Natural killer cell treated with Interleukin-12 subunit alpha and Interleukin-12 subunit beta and Interleukin-15 and Interleukin-18, amount 100 ng/mL, for 72 hours (primary cell): Measurements from ENCODE around the gene SEPTIN7. TPM values are rescaled to one million over a fixed set of nuclear protein-coding genes. Genes with fewer than 3 reads are reported as not detected.
"Not testable (repeated sequence)": the region's sequence is repeated elsewhere in the genome, so short reads cannot be mapped to it uniquely, and the experiment has no call there.

Experiments
- ATAC-seq, 2 donors: fragments of 150-1000 bp; cut with Tn5 transposase in 1 of 2; sonication (Bioruptor Pico), chemical (Tn5 transposase) in 1 of 2; 2 replicates each; pipeline ENCODE4 v1.10.0; 2021
- DNase-seq: peaks from one replicate; pipeline ENCODE4 v3.0.0; 2022; ENCODE audit warnings: low spot score
- H3K27ac Mint-ChIP-seq, 2 donors: 1 replicate in 1 of 2; 2 replicates in 1 of 2; pipeline ENCODE4 v1.8.0; 2022; ENCODE audit warnings: mixed read lengths in 2 of 2, mild to moderate bottlenecking in 1 of 2, moderate library complexity in 1 of 2
- H3K27me3 Mint-ChIP-seq, 2 donors: 1 replicate in 1 of 2; 2 replicates in 1 of 2; pipeline ENCODE4 v1.8.0; 2022; ENCODE audit warnings: mixed read lengths in 2 of 2
- H3K36me3 Mint-ChIP-seq: one replicate; pipeline ENCODE4 v1.8.0; 2022; ENCODE audit warnings: mixed read lengths
- H3K4me1 Mint-ChIP-seq, 2 donors: 1 replicate in 1 of 2; 2 replicates in 1 of 2; pipeline ENCODE4 v1.8.0; 2022; ENCODE audit warnings: low read depth in 2 of 2, mixed read lengths in 2 of 2, mild to moderate bottlenecking in 1 of 2
- H3K4me3 Mint-ChIP-seq: one replicate; pipeline ENCODE4 v1.8.0; 2022; ENCODE audit warnings: mixed read lengths
- H3K9me3 Mint-ChIP-seq: 2 replicates; pipeline ENCODE4 v1.8.0; 2022; ENCODE audit warnings: mixed read lengths
- total RNA-seq, 2 donors: library from RNA; stranded (reverse); gene quantifications; one replicate each; pipeline ENCODE4 v1.2.3, GENCODE V29; 2022

Gene SEPTIN7
- total RNA-seq: 100 to 1,000 TPM; 151 to 255 TPM

DNA sequence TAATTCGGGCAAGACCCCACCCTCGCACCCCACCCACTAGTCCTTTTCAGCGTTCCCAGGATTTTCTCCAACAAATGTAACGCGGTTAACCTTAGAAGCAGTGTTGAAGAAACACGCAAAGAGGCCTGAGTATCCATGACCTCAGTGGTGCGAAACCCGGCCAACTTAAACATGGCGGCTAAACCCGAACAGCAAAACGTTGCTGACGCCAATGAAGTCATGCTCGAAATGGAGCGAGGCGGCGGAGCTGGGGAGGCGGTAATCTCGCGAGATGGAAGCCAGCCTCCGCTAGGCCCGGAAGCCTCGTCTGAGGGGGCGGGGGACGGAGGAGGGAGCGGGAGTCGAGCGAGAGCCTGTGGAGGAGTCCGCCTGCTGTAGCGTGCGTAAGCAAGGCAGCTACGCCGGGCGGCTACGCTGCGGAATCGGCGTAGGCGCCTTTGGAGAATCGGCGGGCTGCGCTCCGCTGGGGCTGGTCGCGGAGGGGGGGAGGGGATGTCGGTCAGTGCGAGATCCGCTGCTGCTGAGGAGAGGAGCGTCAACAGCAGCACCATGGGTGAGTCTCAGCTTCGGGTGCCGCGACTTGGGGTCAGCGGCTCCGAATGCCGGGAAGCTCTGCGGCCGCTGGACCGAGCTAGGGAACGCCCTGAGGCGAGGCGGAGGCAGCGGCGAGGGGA lies at the start of gene SEPTIN7:
SEPTIN7 (plus strand) TSS at position 340 of the 674 bp plus-strand sequence; CDS start at position 493, 153 bp downstream.
- peak; percentile 95 to 96 for ATAC-seq
- H3K4me1 Mint-ChIP-seq: peaks cover 42 to 47% of the 10 kb centered on the region in 2 donors
- peak; percentile 100 for DNase-seq
- H3K36me3 Mint-ChIP-seq: peaks cover 7% of the 10 kb centered on the region
- peak within 1 kb of the TSS; percentile 98 to 99 for H3K27ac Mint-ChIP-seq
- peaks cover 3 to 7% of the 10 kb centered on the region in 2 donors for H3K27me3 Mint-ChIP-seq
- H3K4me3 Mint-ChIP-seq: peak within 1 kb of the TSS; percentile 98
- no peaks in the 10 kb centered on the region for H3K9me3 Mint-ChIP-seq

DNA sequence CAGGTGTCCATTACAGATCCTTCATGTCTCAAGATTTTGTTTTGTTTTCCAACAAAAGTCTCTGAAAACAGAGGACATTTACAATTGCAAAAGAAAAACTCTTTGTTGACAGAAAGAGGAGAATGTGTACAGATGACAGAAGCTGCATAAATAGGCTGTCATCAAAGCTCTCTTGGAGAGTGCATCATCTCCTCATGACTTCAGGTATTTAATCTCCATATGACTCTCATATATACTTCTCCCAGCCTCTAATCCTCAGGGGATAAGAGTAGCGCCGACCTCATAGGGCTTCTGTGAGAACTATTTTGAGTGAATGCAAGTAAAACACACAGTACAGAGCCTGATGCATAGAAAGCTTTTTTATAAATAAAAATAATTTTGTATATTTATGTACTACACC lies 48.1 kb upstream of the SEPTIN7 start:
- no peaks in the 10 kb centered on the region for H3K4me1 Mint-ChIP-seq
- H3K9me3 Mint-ChIP-seq: no peaks in the 10 kb centered on the region
- ATAC-seq (no peak), DNase-seq (no peak)
- H3K27me3 Mint-ChIP-seq: peaks cover 0 to 2% of the 10 kb centered on the region in 2 donors
- no peak overlapping the region for H3K27ac Mint-ChIP-seq
- H3K4me3 Mint-ChIP-seq: no peak overlapping the region
- no peaks in the 10 kb centered on the region for H3K36me3 Mint-ChIP-seq

GRCh38 chr7:35753761-35754603 lies 46.9 kb upstream of the SEPTIN7 start:
- Mint-ChIP-seq H3K27ac (no peak overlapping the region), H3K36me3 (no peaks in the 10 kb centered on the region), H3K27me3 (peaks cover 0 to 2% of the 10 kb centered on the region in 2 donors), H3K9me3 (no peaks in the 10 kb centered on the region), H3K4me1 (peaks cover 0 to 3% of the 10 kb centered on the region in 2 donors), H3K4me3 (no peak overlapping the region)
- ATAC-seq (no peak), DNase-seq (no peak)

DNA sequence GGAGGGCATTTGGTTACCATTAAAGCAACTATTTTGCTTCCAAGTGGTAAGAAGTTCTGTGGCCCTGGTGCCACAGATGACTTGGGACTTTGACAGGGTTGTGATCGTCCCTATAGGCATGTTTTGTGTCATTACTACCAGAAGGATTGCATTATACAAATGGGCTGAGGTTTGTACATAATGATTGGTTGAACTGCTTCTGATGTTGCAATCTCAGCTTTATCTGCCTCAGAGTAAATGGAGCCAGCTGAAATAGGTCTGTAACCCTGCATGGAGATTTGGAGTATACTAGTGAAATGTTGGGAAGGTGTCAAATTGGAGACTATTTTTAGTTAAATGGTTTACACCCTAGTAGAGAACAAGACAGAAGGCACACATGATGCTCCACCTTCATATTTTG lies 46.1 kb upstream of the SEPTIN7 start:
- no peak for ATAC-seq
- Mint-ChIP-seq H3K4me3 (no peak overlapping the region), H3K4me1 (peaks cover 0 to 3% of the 10 kb centered on the region in 2 donors), H3K36me3 (no peaks in the 10 kb centered on the region), H3K9me3 (no peaks in the 10 kb centered on the region), H3K27me3 (peaks cover 0 to 2% of the 10 kb centered on the region in 2 donors), H3K27ac (no peak overlapping the region)
- DNase-seq: no peak

DNA sequence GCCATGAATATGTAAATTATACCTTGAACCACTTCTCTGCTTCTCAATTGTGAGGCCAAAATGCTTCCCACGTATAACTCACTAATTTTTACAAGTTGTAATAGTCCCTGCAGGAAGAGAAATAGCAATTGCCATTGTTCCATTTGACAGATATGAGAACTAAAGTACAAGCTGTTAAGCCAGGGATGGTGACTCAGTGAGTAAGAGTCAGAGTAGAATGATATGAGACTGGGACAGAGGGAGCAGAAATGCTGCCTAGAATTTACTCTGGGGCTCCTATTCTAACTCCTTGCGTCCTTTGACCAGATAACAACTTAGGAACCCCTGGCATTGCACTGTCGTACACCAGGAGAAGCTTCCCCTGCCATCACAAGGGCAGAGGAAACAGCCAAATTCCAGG lies 45.1 kb upstream of the SEPTIN7 start:
- Mint-ChIP-seq H3K4me3 (no peak overlapping the region), H3K36me3 (no peaks in the 10 kb centered on the region)

GRCh38 chr7:35756453-35756852 lies 44.4 kb upstream of the SEPTIN7 start:
- H3K36me3 Mint-ChIP-seq, H3K4me1 Mint-ChIP-seq, H3K9me3 Mint-ChIP-seq, H3K27ac Mint-ChIP-seq, H3K27me3 Mint-ChIP-seq, H3K4me3 Mint-ChIP-seq, ATAC-seq, DNase-seq: not testable (repeated sequence)

More for the DNA sequence above, 45.1 kb upstream of the SEPTIN7 start:
- no peaks in the 10 kb centered on the region for H3K9me3 Mint-ChIP-seq
- H3K27me3 Mint-ChIP-seq: no peaks in the 10 kb centered on the region
- DNase-seq: no peak
- no peak for ATAC-seq
- H3K27ac Mint-ChIP-seq: no peak overlapping the region
- H3K4me1 Mint-ChIP-seq: peaks cover 0 to 3% of the 10 kb centered on the region in 2 donors

- ATAC-seq (no peak), DNase-seq (no peak)
- no peak overlapping the region for H3K27ac Mint-ChIP-seq
- no peaks in the 10 kb centered on the region for H3K27me3 Mint-ChIP-seq
- no peak overlapping the region for H3K4me3 Mint-ChIP-seq
- H3K36me3 Mint-ChIP-seq: no peaks in the 10 kb centered on the region
- no peaks in the 10 kb centered on the region for H3K9me3 Mint-ChIP-seq
- H3K4me1 Mint-ChIP-seq: peaks cover 0 to 3% of the 10 kb centered on the region in 2 donors
Observed at GRCh38 chr7:35757574-35757973, 43.3 kb upstream of the SEPTIN7 start.

GRCh38 chr7:35758421-35758820 lies 42.4 kb upstream of the SEPTIN7 start:
- no peaks in the 10 kb centered on the region for H3K27me3 Mint-ChIP-seq
- no peak overlapping the region for H3K4me3 Mint-ChIP-seq
- no peak for DNase-seq
- H3K9me3 Mint-ChIP-seq: no peaks in the 10 kb centered on the region
- ATAC-seq: no peak
- H3K36me3 Mint-ChIP-seq: no peaks in the 10 kb centered on the region
- H3K27ac Mint-ChIP-seq: no peak overlapping the region
- peaks cover 0 to 3% of the 10 kb centered on the region in 2 donors for H3K4me1 Mint-ChIP-seq

DNA sequence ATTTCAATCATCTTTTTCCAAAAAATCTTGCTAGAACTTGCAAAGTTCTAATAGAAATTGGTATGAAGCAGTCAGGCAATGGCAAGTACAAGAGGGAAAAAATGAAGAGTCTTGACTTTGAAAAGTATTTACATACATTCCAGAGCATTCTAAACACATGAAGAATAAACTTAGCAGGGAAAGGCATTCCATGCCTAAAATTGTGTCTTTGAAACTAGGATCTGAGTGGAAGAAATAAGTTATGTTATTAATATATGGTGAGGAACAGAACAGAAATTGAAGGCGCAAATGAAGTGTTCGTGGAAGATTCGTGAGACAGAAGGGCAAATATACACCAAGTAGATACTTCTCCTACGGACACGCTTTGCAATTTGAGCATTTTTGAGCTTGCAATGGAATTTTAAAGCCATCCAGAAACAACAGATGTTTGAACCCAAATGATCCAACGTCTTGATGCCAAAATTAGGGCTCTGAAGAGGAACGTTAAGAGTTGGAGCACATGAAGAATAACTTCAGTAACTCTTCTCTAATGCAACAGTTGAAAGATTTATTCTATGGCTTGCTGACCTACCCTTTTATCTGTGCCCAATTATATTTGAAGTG lies 40.6 kb upstream of the SEPTIN7 start:
- H3K36me3 Mint-ChIP-seq: no peaks in the 10 kb centered on the region
- no peak for ATAC-seq
- H3K27me3 Mint-ChIP-seq: no peaks in the 10 kb centered on the region
- DNase-seq: no peak
- no peak overlapping the region for H3K4me3 Mint-ChIP-seq
- no peaks in the 10 kb centered on the region for H3K9me3 Mint-ChIP-seq
- no peak overlapping the region for H3K27ac Mint-ChIP-seq
- peaks cover 0 to 3% of the 10 kb centered on the region in 2 donors for H3K4me1 Mint-ChIP-seq

GRCh38 chr7:35761871-35762677 lies 38.8 kb upstream of the SEPTIN7 start:
- Mint-ChIP-seq H3K27me3 (no peaks in the 10 kb centered on the region), H3K4me3 (no peak overlapping the region), H3K27ac (no peak overlapping the region), H3K9me3 (no peaks in the 10 kb centered on the region), H3K36me3 (no peaks in the 10 kb centered on the region), H3K4me1 (peaks cover 0 to 3% of the 10 kb centered on the region in 2 donors)
- DNase-seq (no peak), ATAC-seq (no peak)

DNA sequence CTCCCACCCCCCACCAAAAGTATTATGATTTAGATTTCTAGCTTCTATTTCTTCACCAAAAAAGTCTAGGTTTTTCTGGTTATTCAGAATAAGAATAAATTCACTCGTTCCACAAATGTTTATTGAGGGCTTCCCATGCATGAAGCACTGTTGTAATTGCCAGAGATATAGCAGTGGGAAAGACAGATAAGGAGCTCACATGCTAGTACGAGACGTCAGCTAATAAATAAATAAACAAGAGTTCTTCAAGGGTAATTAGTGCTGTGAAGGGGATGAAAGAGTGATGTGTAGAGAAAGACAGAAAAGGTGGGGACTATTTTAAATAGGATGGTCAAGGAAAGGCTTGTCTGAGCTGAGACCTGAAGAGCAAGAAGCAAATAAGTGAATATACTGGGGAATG lies 38.1 kb upstream of the SEPTIN7 start:
- Mint-ChIP-seq H3K27ac (no peak overlapping the region), H3K4me1 (peaks cover 0 to 3% of the 10 kb centered on the region in 2 donors), H3K9me3 (no peaks in the 10 kb centered on the region), H3K27me3 (no peaks in the 10 kb centered on the region), H3K36me3 (no peaks in the 10 kb centered on the region), H3K4me3 (no peak overlapping the region)
- ATAC-seq: no peak
- no peak for DNase-seq

DNA sequence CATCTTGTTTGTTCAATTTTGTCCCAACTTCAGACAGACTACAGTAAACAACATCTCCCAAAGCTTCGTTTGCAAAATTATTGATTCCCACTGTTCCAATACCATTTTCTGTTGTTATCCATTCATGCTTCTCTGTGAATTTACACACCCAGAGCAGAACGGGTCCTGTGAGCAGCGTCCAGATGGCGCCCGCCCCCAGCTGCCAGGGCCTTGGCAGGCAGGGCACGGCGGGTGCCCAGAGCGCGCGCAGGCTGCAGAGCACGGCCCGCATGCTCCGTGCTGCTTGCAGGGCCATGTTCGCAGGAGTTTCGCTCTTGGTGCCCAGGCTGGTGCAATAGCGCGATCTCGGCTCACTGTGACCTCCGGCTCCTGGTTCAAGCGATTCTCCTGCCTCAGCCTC lies 32.5 kb upstream of the SEPTIN7 start:
- no peak overlapping the region for H3K27ac Mint-ChIP-seq
- no peaks in the 10 kb centered on the region for H3K4me1 Mint-ChIP-seq
- DNase-seq (no peak), ATAC-seq (no peak)
- H3K4me3 Mint-ChIP-seq: no peak overlapping the region
- H3K9me3 Mint-ChIP-seq: no peaks in the 10 kb centered on the region
- no peaks in the 10 kb centered on the region for H3K36me3 Mint-ChIP-seq
- H3K27me3 Mint-ChIP-seq: no peaks in the 10 kb centered on the region

DNA sequence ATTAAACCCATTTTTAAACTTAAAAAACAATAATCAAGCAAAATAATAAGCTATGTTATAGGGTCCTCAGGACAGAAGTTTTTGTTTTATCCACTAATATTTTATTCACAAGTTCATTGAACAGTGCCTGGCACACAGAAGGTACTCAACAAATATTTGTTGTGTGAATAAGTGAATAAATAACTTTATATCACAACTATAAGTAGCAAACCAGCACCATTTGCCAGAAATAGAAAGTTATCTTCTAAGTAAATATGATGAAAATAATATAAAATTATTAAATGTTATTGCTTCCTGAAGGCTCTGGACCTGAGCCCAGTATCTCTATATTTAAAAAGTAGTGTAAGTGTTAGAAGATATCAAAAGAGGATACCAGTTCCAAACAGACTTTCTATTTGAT lies 29.1 kb upstream of the SEPTIN7 start:
- Mint-ChIP-seq H3K27me3 (no peaks in the 10 kb centered on the region), H3K36me3 (no peaks in the 10 kb centered on the region), H3K27ac (no peak overlapping the region), H3K4me3 (no peak overlapping the region), H3K4me1 (no peaks in the 10 kb centered on the region), H3K9me3 (no peaks in the 10 kb centered on the region)
- no peak for DNase-seq
- ATAC-seq: no peak
